Keratinocyte (primary cell): ENCODE results near the gene UBE2J2. TPM values are rescaled to one million over a fixed set of nuclear protein-coding genes. Genes with fewer than 3 reads are reported as not detected.

Experiments used
- DNase-seq: peaks from one replicate; pipeline ENCODE4 v3.0.0-alpha.2; 2011; ENCODE audit warnings: low read depth, missing footprints, low spot score
- FAIRE-seq: peaks from 2 replicates; lab custom pipeline; 2011; peaks lifted over from hg19 to GRCh38; lab: Jason Lieb, UNC
- H2AFZ ChIP-seq: 2 replicates; pipeline ENCODE4 v1.6.0; 2012; ENCODE audit warnings: low read length, control low read depth, inconsistent platforms; ENCODE audit not compliant: control insufficient read depth
- H3K27ac ChIP-seq: 2 replicates; pipeline ENCODE4 v1.5.1; 2011; ENCODE audit warnings: low read length; ENCODE audit not compliant: control insufficient read depth, insufficient read depth
- H3K27me3 ChIP-seq: 3 replicates; pipeline ENCODE4 v1.6.0; 2011; ENCODE audit warnings: low read length; ENCODE audit not compliant: control insufficient read depth, insufficient read depth; ENCODE audit errors: extremely low read depth
- H3K36me3 ChIP-seq, 2 experiments: 2 replicates in 1 of 2; 3 replicates in 1 of 2; pipeline ENCODE4 v1.5.1; 2011; ENCODE audit warnings: low read length in 2 of 2, mild to moderate bottlenecking in 1 of 2; ENCODE audit not compliant: control insufficient read depth in 2 of 2, insufficient read depth in 2 of 2; ENCODE audit errors: extremely low read depth in 1 of 2
- H3K4me1 ChIP-seq: 3 replicates; pipeline ENCODE4 v1.5.1; 2011; ENCODE audit warnings: low read length; ENCODE audit not compliant: control insufficient read depth, insufficient read depth; ENCODE audit errors: extremely low read depth
- H3K4me2 ChIP-seq: 3 replicates; pipeline ENCODE4 v1.6.0; 2011; ENCODE audit warnings: low read depth, low read length; ENCODE audit not compliant: control insufficient read depth, insufficient read depth; ENCODE audit errors: extremely low read depth
- H3K4me3 ChIP-seq, 3 experiments: fragments of 200-600 bp in 1 of 3; sonication (generic) in 1 of 3; 2 replicates in 2 of 3; 3 replicates in 1 of 3; pipeline ENCODE4 v1.5.1; 2011 to 2016; ENCODE audit warnings: low read length in 3 of 3, mild to moderate bottlenecking in 3 of 3, control low read depth in 2 of 3, inconsistent platforms in 1 of 3, low read depth in 1 of 3, mixed read lengths in 1 of 3, mixed run types in 1 of 3, moderate library complexity in 1 of 3; ENCODE audit not compliant: control insufficient read depth in 2 of 3, insufficient read depth in 2 of 3; ENCODE audit errors: extremely low read depth in 1 of 3
- H3K79me2 ChIP-seq: 2 replicates; pipeline ENCODE4 v1.6.0; 2012; ENCODE audit warnings: low read length; ENCODE audit not compliant: control insufficient read depth, insufficient read depth
- H3K9ac ChIP-seq: 3 replicates; pipeline ENCODE4 v1.6.0; 2011; ENCODE audit warnings: low read length; ENCODE audit not compliant: control insufficient read depth, insufficient read depth; ENCODE audit errors: extremely low read depth
- H3K9me1 ChIP-seq: 3 replicates; pipeline ENCODE4 v1.6.0; 2011; ENCODE audit warnings: low read length; ENCODE audit not compliant: control insufficient read depth, insufficient read depth; ENCODE audit errors: extremely low read depth
- H3K9me3 ChIP-seq: 2 replicates; pipeline ENCODE4 v1.5.1; 2012; ENCODE audit warnings: low read depth, low read length; ENCODE audit not compliant: control insufficient read depth
- H4K20me1 ChIP-seq: 3 replicates; pipeline ENCODE4 v1.6.0; 2011; ENCODE audit warnings: low read length; ENCODE audit not compliant: control insufficient read depth, insufficient read depth; ENCODE audit errors: extremely low read depth
- CTCF ChIP-seq, 3 experiments: IDR thresholded peaks in 1 of 3; conservative IDR thresholded peaks in 1 of 3; optimal IDR thresholded peaks in 1 of 3; 2 replicates in 2 of 3; 3 replicates in 1 of 3; pipeline versions ENCODE3 to v1.5.1; 2011; ENCODE audit warnings: low read length in 3 of 3, mild to moderate bottlenecking in 3 of 3, moderate library complexity in 2 of 3, control low read depth in 1 of 3, inconsistent platforms in 1 of 3; ENCODE audit not compliant: insufficient read depth in 2 of 3; ENCODE audit errors: extremely low read depth in 1 of 3
- EZH2 ChIP-seq: IDR thresholded peaks from one replicate; pipeline ENCODE4 v1.6.1; 2012; ENCODE audit warnings: inconsistent platforms, mild to moderate bottlenecking, low read length, moderate library complexity
- dilution Hi-C: fragments of 300-500 bp; cut with MboI; formaldehyde crosslinking; loops from one replicate; pipeline ENCODE4 v1.7.0; 2020; ENCODE audit warnings: low sequenced_read_pairs; ENCODE audit not compliant: extremely low pct_ligation_motif_present
- polyA plus RNA-seq, 5 experiments: library from polyadenylated mRNA; depleted of rRNA in 3 of 5; stranded (reverse) in 3 of 5; stranded (forward) in 1 of 5; unstranded in 1 of 5; fragments of >200 nt; gene quantifications; 1 replicate in 1 of 5; 2 replicates in 3 of 5; 3 replicates in 1 of 5; pipeline versions ENCODE4 v1.2.1 to v1.2.3, GENCODE V29; 2011 to 2012; ENCODE audit warnings: missing spikeins in 2 of 5, low read depth in 1 of 5, low replicate concordance in 1 of 5

The UBE2J2 gene
- polyA plus RNA-seq, 1 donor (not counting 4 experiments of a cell fraction or from before 2014, with no cell fraction given): 27.0 TPM

DNA sequence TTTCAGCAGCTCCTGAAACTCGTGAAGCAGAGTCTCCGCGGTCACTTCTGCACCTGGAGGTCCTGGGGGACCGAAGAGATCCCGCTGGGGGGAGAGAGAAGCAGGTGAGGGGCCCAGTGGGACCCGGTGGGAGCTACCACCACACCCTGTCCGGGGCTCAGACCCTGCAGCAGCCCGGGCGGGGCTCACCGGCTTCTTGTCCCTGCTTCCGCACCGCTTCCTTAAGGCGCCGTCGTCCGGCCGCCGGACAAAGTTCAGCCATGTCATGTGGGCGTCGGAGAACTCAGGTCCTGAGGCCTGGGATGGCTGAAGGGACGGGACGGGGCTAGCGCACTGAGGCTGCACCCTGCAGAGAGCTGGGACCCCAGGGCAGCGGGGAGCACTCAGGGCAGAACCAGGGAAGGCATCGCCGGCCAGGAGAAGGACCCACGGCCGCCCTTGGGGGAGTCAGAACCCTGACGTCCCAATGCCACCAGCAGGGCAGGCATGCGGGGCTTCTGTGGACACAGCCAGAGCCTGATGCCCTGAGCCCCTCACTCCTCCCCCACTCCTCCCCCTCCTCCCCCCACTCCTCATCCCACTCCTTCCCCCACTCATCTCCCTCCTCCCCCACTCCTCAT is 29.4 kb downstream of the UBE2J2 start:
- Histone ChIP-seq H3K9ac (no peak overlapping the region), H4K20me1 (no peaks in the 10 kb centered on the region), H3K4me1 (peaks cover 2% of the 10 kb centered on the region), H3K9me1 (no peaks in the 10 kb centered on the region), H3K36me3 (no peaks in the 10 kb centered on the region), H3K4me3 (no peak overlapping the region), H3K9me3 (no peaks in the 10 kb centered on the region), H3K27me3 (peaks cover 20% of the 10 kb centered on the region), H3K4me2 (no peak overlapping the region), H3K79me2 (no peaks in the 10 kb centered on the region), H3K27ac (no peak overlapping the region), H2AFZ (no peak overlapping the region)
- dilution Hi-C loops: no loop called here
- FAIRE-seq: no peak
- DNase-seq: no peak
- no peak for TF ChIP-seq EZH2
- TF ChIP-seq CTCF (optimal IDR thresholded peaks at IDR 0.05 in 1 of 3, IDR thresholded peaks at IDR 0.05 in 1 of 3, conservative IDR thresholded peaks at IDR 0.05 in 1 of 3; ENCODE audit: extremely low read depth in 1 of 3, insufficient read depth in 2 of 3, low read length in 3 of 3): no peak

- no peak for DNase-seq
- H3K79me2 ChIP-seq: no peaks in the 10 kb centered on the region
- FAIRE-seq: no peak
- H3K36me3 ChIP-seq: no peaks in the 10 kb centered on the region
- H3K4me1 ChIP-seq: peaks cover 4% of the 10 kb centered on the region
- no peak overlapping the region for H3K4me3 ChIP-seq
- H3K27me3 ChIP-seq: peaks cover 20% of the 10 kb centered on the region
- no peak overlapping the region for H2AFZ ChIP-seq
- TF ChIP-seq EZH2: no peak
- no peak for TF ChIP-seq CTCF (optimal IDR thresholded peaks at IDR 0.05 in 1 of 3, IDR thresholded peaks at IDR 0.05 in 1 of 3, conservative IDR thresholded peaks at IDR 0.05 in 1 of 3; ENCODE audit: extremely low read depth in 1 of 3, insufficient read depth in 2 of 3, low read length in 3 of 3)
- H3K9me3 ChIP-seq: no peaks in the 10 kb centered on the region
- no peak overlapping the region for H3K9ac ChIP-seq
- H3K9me1 ChIP-seq: no peaks in the 10 kb centered on the region
- no peak overlapping the region for H3K4me2 ChIP-seq
- H3K27ac ChIP-seq: no peak overlapping the region
- dilution Hi-C loops: no loop called here
- H4K20me1 ChIP-seq: no peaks in the 10 kb centered on the region
These were observed 29.9 kb downstream of the UBE2J2 start for GRCh38 chr1:1243807-1244191.
